ENCODE data around the gene KCNQ4.

KCNQ4 gene

GRCh38 chr1:40783001-40783905 is at the start of gene KCNQ4:
Gene KCNQ4 (plus strand): TSS chr1:40783787. CDS start chr1:40784094, 307 bp downstream.
- DNase-seq: no peak

GRCh38 chr1:40734882-40735628 is 48.5 kb upstream of the KCNQ4 start:
- DNase-seq: no peak

- DNase-seq: peak; percentile 49
Observed at GRCh38 chr1:40736085-40736531, 47.5 kb upstream of the KCNQ4 start.

DNA sequence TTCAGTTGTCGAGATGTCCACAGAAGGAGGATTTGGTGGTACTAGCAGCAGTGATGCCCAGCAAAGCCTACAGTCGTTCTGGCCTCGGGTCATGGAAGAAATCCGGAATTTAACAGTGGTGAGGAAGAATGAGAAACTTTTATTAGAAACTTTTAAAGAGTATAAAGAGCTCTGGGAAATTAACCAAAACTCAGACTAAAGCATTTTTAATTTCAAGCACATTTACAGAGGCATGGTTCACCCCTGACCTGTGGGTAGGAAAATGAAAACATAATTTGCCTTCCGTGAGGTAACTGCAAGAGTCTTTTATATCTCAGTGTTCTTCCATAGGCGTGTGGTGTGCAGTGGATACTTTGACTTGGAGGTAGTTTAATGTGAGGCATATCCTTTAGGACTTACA is 44.8 kb upstream of the KCNQ4 start:
- no peak for DNase-seq

GRCh38 chr1:40739455-40740008 is 44.1 kb upstream of the KCNQ4 start:
- DNase-seq: peak; percentile 70

DNA sequence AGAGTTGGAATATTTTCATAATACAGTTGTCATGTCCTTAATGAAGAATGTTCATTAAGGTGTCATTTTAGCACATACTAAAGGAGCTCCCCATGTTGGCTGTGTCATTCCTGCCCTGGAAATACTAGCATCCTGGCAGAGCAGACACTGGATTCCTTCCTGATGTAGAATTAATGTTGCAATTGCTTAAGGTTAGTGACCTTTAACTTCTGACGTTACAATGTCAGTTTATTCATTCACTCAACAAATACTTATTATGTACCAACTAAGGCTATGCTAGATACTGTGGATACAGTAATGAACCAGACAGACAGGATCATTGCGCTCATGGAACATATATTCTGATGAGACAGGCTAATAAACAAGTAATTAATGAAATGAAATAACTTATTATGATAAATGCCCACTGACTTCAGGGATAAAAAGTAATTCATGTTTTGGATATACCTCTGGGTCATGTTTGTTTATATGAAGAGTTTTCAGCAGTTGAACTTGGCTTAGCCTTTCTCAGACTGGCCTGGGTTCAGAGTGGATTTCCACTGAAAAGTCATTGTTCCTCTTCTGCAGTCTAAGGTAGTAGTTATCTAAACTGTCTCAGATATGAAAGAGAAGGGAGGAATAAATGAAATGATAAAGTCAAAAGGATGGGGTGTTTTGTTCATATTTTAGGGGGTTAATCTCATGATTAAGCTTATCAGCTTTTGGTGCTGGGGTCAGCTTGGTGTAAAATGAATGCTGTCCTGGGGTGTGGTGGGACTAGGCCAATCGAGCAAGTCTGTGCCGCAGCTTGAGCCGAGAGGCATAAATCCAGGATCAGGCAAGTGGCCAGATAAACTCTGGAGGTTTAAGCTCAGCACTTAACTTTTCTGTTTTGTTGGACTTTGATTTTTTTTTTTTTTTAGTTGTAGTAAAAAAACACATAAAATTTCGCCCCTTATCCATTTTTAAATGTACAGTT is 43.3 kb upstream of the KCNQ4 start:
- peak; percentile 73 for DNase-seq

- DNase-seq: no peak
Observed at GRCh38 chr1:40740997-40741736, 42.4 kb upstream of the KCNQ4 start.

DNA sequence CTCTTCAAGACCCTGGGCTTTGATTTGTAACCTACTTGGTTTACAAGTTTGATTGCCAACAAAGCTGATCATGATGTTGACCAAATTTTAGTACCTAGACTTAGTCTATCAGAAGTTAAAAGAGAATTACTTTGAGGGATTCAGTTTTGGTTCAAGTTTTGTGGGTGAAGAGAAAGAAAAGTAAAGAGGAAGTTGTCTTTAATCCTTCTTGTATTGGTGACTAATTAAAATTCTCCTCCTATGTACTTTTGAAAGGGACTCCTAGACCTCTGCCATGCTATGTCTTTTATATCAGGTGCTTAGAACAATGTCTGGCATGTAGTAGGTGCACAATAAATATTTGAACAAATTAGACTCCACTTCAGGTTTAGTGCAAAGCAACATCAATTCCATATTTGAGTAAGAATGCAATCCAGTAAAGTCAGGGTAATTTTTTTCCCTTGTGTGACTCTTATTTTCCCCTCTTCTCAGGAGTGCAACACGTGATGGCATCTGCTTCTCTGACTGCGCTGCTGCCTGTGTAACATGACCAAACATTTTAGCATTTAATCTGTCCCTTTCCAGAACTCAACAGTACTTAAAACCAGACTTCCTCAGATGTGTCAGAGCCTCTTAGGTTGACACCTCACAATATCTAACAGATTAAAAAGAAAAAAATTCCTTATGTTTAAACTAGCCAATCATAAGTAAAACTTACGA is 41.1 kb upstream of the KCNQ4 start:
- no peak for DNase-seq

- no peak for DNase-seq
Observed at GRCh38 chr1:40743452-40743851, 40.1 kb upstream of the KCNQ4 start.

GRCh38 chr1:40743860-40744259 is 39.7 kb upstream of the KCNQ4 start:
- DNase-seq: no peak

- peak; percentile 14 for DNase-seq
Observed at GRCh38 chr1:40745176-40745575, 38.4 kb upstream of the KCNQ4 start.

- no peak for DNase-seq
Observed at GRCh38 chr1:40746344-40747090, 37.1 kb upstream of the KCNQ4 start.

DNA sequence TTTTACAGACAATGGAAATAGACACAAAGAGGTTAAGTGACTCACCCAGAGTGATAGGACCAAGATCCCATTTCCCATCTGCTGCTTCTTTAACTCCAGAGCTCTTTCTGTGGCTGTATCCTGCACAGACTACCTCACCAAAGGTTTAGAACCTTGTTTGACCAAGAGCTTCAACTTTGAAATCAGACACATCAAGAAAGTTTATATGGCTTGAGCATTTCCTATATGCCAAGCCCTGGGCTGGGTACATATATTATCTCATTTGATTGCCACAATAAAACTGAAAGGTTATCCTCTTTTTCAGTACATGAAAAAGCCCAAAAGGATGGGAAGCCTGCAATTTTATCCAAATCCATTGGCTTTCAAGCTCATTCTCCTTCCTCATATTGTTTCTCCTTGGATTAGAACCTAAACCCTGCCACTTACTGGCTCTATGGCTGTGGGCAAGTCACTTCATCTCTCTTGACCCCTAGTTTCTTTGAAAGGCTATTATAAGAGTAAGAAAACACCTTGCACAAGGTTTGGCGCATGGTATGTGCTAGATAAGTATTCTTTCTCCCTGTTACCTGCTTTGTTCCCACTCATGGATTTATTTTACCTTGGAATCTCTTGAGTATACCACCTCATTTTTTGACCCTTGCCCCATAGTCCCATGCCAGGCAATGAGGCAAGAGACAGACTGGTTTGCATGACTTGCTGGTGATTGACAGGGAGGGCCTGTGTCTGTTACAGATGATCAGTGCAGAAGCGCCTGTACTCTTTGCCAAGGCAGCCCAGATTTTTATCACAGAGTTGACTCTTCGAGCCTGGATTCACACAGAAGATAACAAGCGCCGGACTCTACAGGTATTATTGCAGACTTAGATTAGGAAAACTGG is 34.5 kb upstream of the KCNQ4 start:
- DNase-seq: no peak

- no peak for DNase-seq
Observed at GRCh38 chr1:40749817-40750216, 33.8 kb upstream of the KCNQ4 start.

DNA sequence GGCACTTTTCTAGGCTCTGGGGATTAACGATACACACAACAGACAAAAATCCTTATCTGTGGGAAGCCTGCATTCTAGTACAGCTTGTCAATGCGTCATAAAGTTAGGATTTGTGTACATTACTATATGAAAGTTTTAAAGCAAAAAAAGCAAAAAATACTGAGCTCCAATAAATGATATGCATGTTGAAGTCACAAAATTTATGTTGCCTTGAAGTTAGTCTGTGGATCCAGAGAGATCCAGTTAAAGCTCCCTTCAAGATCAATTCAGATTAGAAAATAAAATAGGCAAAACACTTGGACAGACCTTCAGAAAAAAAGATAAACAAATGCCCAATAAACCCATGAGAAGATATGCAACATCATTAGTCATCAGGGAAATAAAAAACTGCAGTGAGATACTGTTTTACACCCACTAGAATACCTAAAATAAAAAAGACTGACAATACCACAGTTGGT is 33.1 kb upstream of the KCNQ4 start:
- DNase-seq: peak; percentile 62

GRCh38 chr1:40751802-40752201 is 31.8 kb upstream of the KCNQ4 start:
- no peak for DNase-seq

DNA sequence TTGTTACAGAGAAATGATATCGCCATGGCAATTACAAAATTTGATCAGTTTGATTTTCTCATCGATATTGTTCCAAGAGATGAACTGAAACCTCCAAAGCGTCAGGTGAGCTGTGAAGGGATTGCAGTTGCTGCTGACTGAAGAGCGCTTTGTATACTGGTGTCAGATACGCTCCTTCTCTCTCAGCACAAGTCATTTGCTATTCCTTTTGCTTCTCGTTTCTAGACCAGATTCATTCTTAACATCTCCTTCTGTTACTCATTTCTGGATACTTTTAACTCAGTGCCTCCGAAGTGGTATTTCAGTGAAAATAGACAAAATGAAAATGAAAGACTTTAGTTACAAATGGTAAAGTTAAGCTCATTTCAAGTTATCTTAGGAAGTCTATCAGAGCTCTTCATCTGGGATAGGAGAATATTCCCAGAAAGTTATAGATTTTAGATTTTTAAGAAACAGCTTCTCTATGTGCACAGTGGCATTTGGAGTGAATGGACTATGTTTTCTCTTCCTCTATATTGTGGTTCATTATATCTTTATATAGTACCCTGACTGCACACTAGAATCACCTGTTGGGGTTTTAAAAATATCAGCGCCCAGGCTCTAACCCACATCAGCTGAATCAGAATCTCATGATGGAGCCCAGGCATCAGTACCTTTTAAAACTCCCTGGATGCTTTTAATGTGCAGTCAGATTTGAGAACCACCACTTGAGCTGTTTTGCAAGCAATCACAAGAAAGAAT is 30.3 kb upstream of the KCNQ4 start:
- no peak for DNase-seq

GRCh38 chr1:40754201-40754600 is 29.4 kb upstream of the KCNQ4 start:
- DNase-seq: no peak
